OCI-M2 (cell line): Measurements from ENCODE around the gene GNL1.
"Not testable (repeated sequence)": the region's sequence is repeated elsewhere in the genome, so short reads cannot be mapped to it uniquely, and the experiment has no call there.

ENCODE experiments used
- DNase-seq: peaks from one replicate; lab custom pipeline; 2025; ENCODE audit not compliant: unreplicated experiment; lab: John Stamatoyannopoulos, UW

GNL1 gene

DNA sequence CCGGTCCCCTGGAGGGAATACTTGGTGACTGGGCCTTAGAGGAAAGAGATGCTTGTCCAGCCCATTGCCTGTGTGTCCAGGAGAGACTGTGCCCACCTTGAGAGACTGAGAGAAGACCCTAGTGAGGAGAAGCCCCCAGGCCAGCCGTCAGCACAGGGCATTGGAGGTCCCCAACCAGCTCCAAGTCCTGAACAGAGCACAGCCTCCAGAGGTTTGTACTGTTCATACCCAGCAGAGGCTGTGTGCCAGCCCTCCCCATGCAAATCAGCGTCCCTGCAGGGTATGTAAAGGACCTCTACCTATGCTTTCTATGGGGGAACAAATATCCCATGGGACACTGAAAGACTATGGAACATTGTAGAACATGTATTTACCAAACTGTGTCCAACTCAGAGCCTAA lies 58.6 kb downstream of the GNL1 start:
- DNase-seq = no peak

DNA sequence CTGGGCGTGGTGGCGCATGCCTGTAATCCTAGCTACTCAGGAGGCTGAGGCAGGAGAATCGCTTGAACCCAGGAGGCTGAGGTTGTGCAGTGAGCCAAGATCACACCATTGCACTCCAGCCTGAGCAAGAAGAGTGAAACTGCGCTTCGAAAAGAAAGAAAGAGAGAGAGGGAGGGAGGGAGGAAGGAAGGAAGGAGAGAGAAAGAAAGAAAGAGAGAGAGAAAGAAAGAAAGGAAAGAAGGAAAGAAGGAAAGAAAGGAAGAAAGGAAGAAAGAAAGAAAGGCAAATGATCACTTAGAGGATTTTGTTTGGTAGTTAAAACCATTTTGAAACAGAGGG lies 59.1 kb downstream of the GNL1 start:
- not testable (repeated sequence) for DNase-seq

DNA sequence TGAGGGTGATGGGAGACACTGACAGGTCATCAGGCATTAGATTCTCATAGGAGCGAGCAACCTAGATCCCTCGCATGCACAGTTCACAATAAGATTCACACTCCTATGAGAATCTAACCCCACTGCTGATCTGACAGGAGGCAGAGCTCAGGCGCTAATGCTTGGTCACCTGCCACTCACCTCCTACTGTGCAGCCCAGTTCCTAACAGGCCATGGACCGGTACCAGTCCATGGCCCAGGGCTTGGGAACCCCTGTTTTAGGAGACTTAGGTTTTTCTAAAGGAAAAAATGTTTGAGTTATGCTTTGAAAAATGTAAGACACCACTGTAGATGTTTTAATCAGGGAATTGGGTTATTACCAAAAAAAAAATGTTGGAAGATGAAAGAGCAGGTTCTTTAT lies 60.3 kb downstream of the GNL1 start:
- DNase-seq = no peak

- DNase-seq = not testable (repeated sequence)
Observed at GRCh38 chr6:30495060-30495459, 61.2 kb downstream of the GNL1 start.

- DNase-seq = no peak
Observed at GRCh38 chr6:30494291-30494861, 61.9 kb downstream of the GNL1 start.

DNA sequence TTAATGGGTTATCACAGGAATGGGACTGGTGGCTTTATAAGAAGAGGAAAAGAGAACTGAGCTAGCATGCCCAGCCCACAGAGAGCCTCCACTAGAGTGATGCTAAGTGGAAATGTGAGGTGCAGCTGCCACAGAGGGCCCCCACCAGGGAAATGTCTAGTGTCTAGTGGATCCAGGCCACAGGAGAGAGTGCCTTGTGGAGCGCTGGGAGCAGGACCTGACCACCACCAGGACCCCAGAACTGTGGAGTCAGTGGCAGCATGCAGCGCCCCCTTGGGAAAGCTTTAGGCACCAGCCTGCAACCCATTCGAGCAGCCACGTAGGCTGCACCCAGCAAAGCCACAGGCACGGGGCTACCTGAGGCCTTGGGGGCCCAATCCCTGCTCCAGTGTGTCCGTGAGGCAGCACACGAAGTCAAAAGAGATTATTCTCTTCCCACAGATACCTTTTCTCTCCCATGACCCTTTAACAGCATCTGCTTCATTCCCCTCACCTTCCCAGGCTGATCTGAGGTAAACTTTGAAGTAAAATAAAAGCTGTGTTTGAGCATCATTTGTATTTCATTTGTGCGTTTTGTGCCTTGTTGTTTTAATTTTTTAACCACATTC lies 62.5 kb downstream of the GNL1 start:
- no peak for DNase-seq

DNA sequence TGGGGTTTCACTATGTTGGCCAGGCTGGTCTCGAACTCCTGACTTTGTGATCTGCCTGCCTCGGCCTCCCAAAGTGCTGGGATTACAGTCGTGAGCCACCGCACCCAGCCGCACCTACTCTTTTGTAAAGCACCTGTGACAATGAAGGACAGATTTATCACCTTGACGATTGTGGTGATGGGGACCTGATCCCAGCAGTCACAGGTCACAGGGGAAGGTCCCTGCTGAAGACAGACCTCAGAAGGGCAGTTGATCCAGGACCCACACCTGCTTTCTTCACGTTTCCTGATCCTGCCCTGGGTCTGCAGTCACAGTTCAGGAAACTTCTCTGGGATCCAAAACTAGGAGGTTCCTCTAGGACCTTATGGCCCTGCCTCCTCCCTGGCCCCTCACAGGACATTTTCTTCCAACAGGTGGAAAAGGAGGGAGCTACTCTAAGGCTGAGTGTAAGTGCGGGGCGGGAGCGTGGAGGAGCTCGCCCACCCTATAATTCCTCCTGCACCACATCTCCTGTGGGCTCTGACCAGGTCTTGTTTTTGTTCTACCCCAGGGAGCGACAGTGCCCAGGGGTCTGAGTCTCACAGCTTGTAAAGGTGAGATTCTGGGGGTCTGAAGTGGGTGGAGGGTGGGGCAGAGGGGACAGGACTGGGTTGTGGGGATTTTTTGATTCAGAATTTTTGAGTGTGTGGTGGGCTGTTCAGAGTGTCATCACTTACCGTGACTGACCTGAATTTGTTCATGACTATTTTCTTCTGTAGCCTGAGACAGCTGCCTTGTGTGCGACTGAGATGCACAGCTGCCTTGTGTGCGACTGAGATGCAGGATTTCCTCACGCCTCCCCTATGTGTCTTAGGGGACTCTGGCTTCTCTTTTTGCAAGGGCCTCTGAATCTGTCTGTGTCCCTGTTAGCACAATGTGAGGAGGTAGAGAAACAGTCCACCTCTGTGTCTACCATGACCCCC lies 64.0 kb downstream of the GNL1 start:
- no peak for DNase-seq
